ENCODE results near the gene ADSS1. TPM values are rescaled to one million over a fixed set of nuclear protein-coding genes. Genes with fewer than 3 reads are reported as not detected.
A peak's percentile ranks its signal among the peaks of the same experiment; 100 is the strongest.

The ADSS1 gene
- total RNA-seq, 1 experiment from 2014 or later = 10.0 TPM

GRCh38 chr14:104777808-104778249, 53.8 kb downstream of the ADSS1 start:
- ATAC-seq (no peak), DNase-seq (ENCODE audit: low spot score) (no peak)
- CTCF ChIA-PET = interaction anchor here (1.0 to 6.1 kb wide), 5 partner anchors 9 to 49 kb away, joined by 3 to 55 read pairs (median 6); partner anchors contain the start of genes AKT1 and ZBTB42
- Mint-ChIP-seq H3K9me3 (no peaks in the 10 kb centered on the region), H3K27me3 (ENCODE audit: low read depth) (no peaks in the 10 kb centered on the region), H3K36me3 (peaks cover 5% of the 10 kb centered on the region), H3K4me1 (no peaks in the 10 kb centered on the region), H3K27ac (no peak overlapping the region), H3K4me3 (no peak overlapping the region)
- POLR2A ChIA-PET = no interaction called here
- TF ChIP-seq RELA (CRISPR knock-in tag; IDR thresholded peaks at IDR 0.05; ENCODE audit: borderline replicate concordance) (no peak), ATF2 (CRISPR knock-in tag; IDR thresholded peaks at IDR 0.05; ENCODE audit: borderline replicate concordance, low read depth) (no peak), SOX15 (CRISPR knock-in tag; IDR thresholded peaks at IDR 0.05) (no peak), ZNF671 (CRISPR knock-in tag; IDR thresholded peaks at IDR 0.05) (no peak), FOXK1 (CRISPR knock-in tag; IDR thresholded peaks at IDR 0.05) (no peak), SMAD3 (CRISPR knock-in tag; IDR thresholded peaks at IDR 0.05; ENCODE audit: borderline replicate concordance) (no peak)

GRCh38 chr14:104778694-104779331, 54.8 kb downstream of the ADSS1 start:
- Mint-ChIP-seq H3K4me1 (no peaks in the 10 kb centered on the region), H3K27ac (no peak overlapping the region), H3K4me3 (no peak overlapping the region), H3K27me3 (ENCODE audit: low read depth) (no peaks in the 10 kb centered on the region), H3K36me3 (peaks cover 2% of the 10 kb centered on the region; the same call in 1 of the 2 replicates), H3K9me3 (no peaks in the 10 kb centered on the region)
- ChIA-PET CTCF (interaction anchor here (1.0 to 6.1 kb wide), 9 partner anchors 8 to 311 kb away, joined by 3 to 55 read pairs (median 6); partner anchors contain the start of genes AKT1 and ZBTB42), POLR2A (no interaction called here)
- ATAC-seq = peak; percentile 66
- DNase-seq (ENCODE audit: low spot score) = no peak
- TF ChIP-seq ATF3 (CRISPR knock-in tag; conservative IDR thresholded peaks at IDR 0.05) (no peak), ZNF317 (CRISPR knock-in tag; IDR thresholded peaks at IDR 0.05; ENCODE audit: borderline replicate concordance, low read depth) (no peak), MYBL2 (CRISPR knock-in tag; IDR thresholded peaks at IDR 0.05) (no peak), NFE2L1 (CRISPR knock-in tag; IDR thresholded peaks at IDR 0.05) (no peak), FOXK1 (CRISPR knock-in tag; IDR thresholded peaks at IDR 0.05) (no peak), TP53 (CRISPR knock-in tag; IDR thresholded peaks at IDR 0.05) (no peak), AR (CRISPR knock-in tag; IDR thresholded peaks at IDR 0.05) (no peak), MLX (CRISPR knock-in tag; IDR thresholded peaks at IDR 0.05) (no peak), NFATC4 (CRISPR knock-in tag; IDR thresholded peaks at IDR 0.05) (no peak)

GRCh38 chr14:104779776-104780512, 55.9 kb downstream of the ADSS1 start:
- H3K27ac Mint-ChIP-seq = peak overlapping the region; percentile 70

More at GRCh38 chr14:104779776-104780512, 55.9 kb downstream of the ADSS1 start:
- Mint-ChIP-seq H3K4me1 (no peaks in the 10 kb centered on the region), H3K4me3 (no peak overlapping the region), H3K36me3 (peaks cover 2% of the 10 kb centered on the region; the same call in 1 of the 2 replicates), H3K9me3 (no peaks in the 10 kb centered on the region), H3K27me3 (ENCODE audit: low read depth) (no peaks in the 10 kb centered on the region)
- TF ChIP-seq ZNF263 (CRISPR knock-in tag; IDR thresholded peaks at IDR 0.05; ENCODE audit: low read depth) (no peak), CREB1 (CRISPR knock-in tag; IDR thresholded peaks at IDR 0.05) (no peak), GRHL2 (CRISPR knock-in tag; IDR thresholded peaks at IDR 0.05; ENCODE audit: insufficient replicate concordance, severe bottlenecking) (no peak)
- ChIA-PET POLR2A (no interaction called here), CTCF (interaction anchor here (0.9 to 6.1 kb wide), 4 partner anchors 9 to 46 kb away, joined by 4 to 55 read pairs (median 10); no protein-coding TSS in a partner anchor)
- no peak for ATAC-seq
- no peak for DNase-seq (ENCODE audit: low spot score)
